Rectal smooth muscle tissue (tissue), 1 donor: ENCODE data around the gene CDK6.

Experiments
- H3K27ac ChIP-seq: one replicate; pipeline ENCODE4 v1.7.0; 2013; ENCODE audit warnings: low read depth, low read length, inconsistent platforms
- H3K27me3 ChIP-seq: one replicate; pipeline ENCODE4 v1.7.0; 2013; ENCODE audit warnings: low read length; ENCODE audit not compliant: control insufficient read depth, insufficient read depth
- H3K36me3 ChIP-seq: one replicate; pipeline ENCODE4 v1.7.0; 2013; ENCODE audit warnings: low read length; ENCODE audit not compliant: control insufficient read depth, insufficient read depth
- H3K4me1 ChIP-seq: one replicate; pipeline ENCODE4 v1.7.0; 2013; ENCODE audit warnings: low read length; ENCODE audit not compliant: control insufficient read depth, insufficient read depth
- H3K4me3 ChIP-seq: one replicate; pipeline ENCODE4 v1.7.0; 2013; ENCODE audit warnings: low read length
- H3K9ac ChIP-seq: one replicate; pipeline ENCODE4 v1.7.0; 2013; ENCODE audit warnings: low read length

Gene CDK6

GRCh38 chr7:92680442-92680841 lies 155.9 kb downstream of the CDK6 start:
- Histone ChIP-seq H3K4me3 (no peak overlapping the region), H3K27ac (no peak overlapping the region), H3K36me3 (no peaks in the 10 kb centered on the region), H3K27me3 (no peaks in the 10 kb centered on the region), H3K4me1 (peaks cover 2% of the 10 kb centered on the region), H3K9ac (no peak overlapping the region)

DNA sequence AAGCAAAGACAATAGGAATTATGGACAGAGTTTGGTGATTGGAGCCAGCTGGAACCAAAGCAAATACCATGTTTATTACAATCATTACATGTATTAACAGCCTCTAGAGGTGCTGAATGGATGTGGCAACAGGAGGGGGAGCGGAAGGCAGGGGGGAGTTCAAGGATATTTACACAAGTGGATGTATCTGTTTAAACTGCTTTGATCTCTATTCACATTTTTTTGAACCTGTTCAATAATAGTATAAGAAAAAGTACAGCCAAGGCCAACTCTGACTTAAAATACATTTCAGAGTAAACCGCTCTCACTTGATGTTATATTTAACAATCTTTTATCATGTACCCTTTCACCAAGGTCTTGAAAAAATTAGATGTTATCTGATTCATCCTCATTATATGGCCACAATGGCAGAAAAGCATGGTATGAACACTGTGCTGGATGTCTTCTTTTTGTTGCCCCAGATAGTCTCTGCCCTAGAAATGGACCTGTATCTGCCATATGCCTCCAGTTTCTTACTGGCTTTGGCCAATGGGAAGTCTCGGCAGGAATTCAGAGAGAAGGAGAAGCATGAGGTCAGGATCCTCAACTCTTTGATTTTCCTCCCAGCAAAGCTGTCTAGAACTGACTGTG lies 158.0 kb downstream of the CDK6 start:
- no peak overlapping the region for H3K9ac ChIP-seq
- H3K27me3 ChIP-seq = no peaks in the 10 kb centered on the region
- H3K27ac ChIP-seq = no peak overlapping the region
- H3K4me3 ChIP-seq = no peak overlapping the region
- H3K36me3 ChIP-seq = no peaks in the 10 kb centered on the region
- peaks cover 2% of the 10 kb centered on the region for H3K4me1 ChIP-seq

- H3K36me3 ChIP-seq = no peaks in the 10 kb centered on the region
- H3K9ac ChIP-seq = no peak overlapping the region
- H3K27me3 ChIP-seq = no peaks in the 10 kb centered on the region
- no peak overlapping the region for H3K4me3 ChIP-seq
- no peak overlapping the region for H3K27ac ChIP-seq
- H3K4me1 ChIP-seq = peaks cover 2% of the 10 kb centered on the region
These were observed 162.0 kb downstream of the CDK6 start for GRCh38 chr7:92674379-92674778.

GRCh38 chr7:92671505-92672169 lies 164.7 kb downstream of the CDK6 start:
- H3K36me3 ChIP-seq = no peaks in the 10 kb centered on the region
- no peaks in the 10 kb centered on the region for H3K4me1 ChIP-seq
- no peak overlapping the region for H3K4me3 ChIP-seq
- no peak overlapping the region for H3K27ac ChIP-seq
- no peak overlapping the region for H3K9ac ChIP-seq
- H3K27me3 ChIP-seq = no peaks in the 10 kb centered on the region

- Histone ChIP-seq H3K9ac (no peak overlapping the region), H3K27ac (no peak overlapping the region), H3K36me3 (peaks cover 3% of the 10 kb centered on the region), H3K27me3 (no peaks in the 10 kb centered on the region), H3K4me3 (no peak overlapping the region), H3K4me1 (no peaks in the 10 kb centered on the region)
These were observed 166.0 kb downstream of the CDK6 start for GRCh38 chr7:92670204-92670851.

DNA sequence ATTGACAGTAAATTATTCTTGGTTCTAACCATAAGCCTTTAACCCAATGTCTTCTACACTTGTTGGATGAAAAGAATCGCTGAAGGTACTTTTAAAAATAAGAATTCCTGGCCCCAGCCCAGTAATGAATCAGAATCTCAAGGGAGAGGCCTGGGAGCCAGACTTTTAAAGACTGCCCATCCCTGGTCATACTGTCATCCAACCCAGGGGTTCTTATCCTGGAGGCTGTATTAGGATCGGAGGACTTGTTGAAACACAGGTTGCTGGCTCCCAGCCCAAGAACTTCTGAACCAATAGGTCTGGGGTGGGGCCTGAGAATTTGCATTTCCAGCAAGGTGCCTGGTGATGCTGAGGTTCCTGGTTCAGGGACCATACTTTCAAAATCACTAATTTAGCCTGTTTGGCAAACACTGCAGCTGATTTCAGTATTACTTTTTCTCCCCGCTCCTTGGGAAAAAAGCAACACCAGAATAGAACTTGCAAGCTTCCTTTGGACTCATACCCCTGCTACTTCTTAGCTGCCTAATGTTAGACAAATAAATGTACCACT lies 166.7 kb downstream of the CDK6 start:
- Histone ChIP-seq H3K9ac (no peak overlapping the region), H3K27me3 (no peaks in the 10 kb centered on the region), H3K36me3 (peaks cover 3% of the 10 kb centered on the region), H3K27ac (no peak overlapping the region), H3K4me3 (no peak overlapping the region), H3K4me1 (no peaks in the 10 kb centered on the region)

GRCh38 chr7:92668564-92668963 lies 167.8 kb downstream of the CDK6 start:
- Histone ChIP-seq H3K27ac (no peak overlapping the region), H3K4me1 (no peaks in the 10 kb centered on the region), H3K4me3 (no peak overlapping the region), H3K36me3 (peaks cover 3% of the 10 kb centered on the region), H3K27me3 (no peaks in the 10 kb centered on the region), H3K9ac (no peak overlapping the region)

GRCh38 chr7:92667816-92668535 lies 168.4 kb downstream of the CDK6 start:
- H3K9ac ChIP-seq = no peak overlapping the region
- H3K36me3 ChIP-seq = peaks cover 3% of the 10 kb centered on the region
- no peaks in the 10 kb centered on the region for H3K27me3 ChIP-seq
- no peak overlapping the region for H3K4me3 ChIP-seq
- no peak overlapping the region for H3K27ac ChIP-seq
- no peaks in the 10 kb centered on the region for H3K4me1 ChIP-seq

DNA sequence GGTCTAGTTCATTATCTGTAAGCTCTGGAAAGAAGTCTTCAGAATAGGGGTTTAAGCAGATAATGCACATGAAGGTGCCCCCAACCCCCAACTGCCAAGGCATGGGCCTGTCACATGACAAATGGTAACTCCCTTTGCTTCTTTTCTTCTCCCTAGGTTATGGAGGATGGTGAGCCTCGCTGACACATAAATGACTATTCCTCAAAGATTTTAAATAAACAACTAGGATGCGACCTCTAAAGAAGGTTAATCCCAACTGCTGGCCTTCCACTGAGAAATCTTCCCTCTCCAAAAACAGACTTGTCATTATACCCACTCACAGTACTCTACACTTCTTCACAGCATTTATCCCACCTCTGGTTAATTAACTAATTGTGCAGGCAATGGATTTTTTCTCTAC lies 170.4 kb downstream of the CDK6 start:
- H3K9ac ChIP-seq = no peak overlapping the region
- H3K27ac ChIP-seq = no peak overlapping the region
- no peaks in the 10 kb centered on the region for H3K4me1 ChIP-seq
- peaks cover 3% of the 10 kb centered on the region for H3K36me3 ChIP-seq
- H3K27me3 ChIP-seq = no peaks in the 10 kb centered on the region
- H3K4me3 ChIP-seq = no peak overlapping the region

GRCh38 chr7:92661651-92662050 lies 174.7 kb downstream of the CDK6 start:
- Histone ChIP-seq H3K36me3 (peaks cover 3% of the 10 kb centered on the region), H3K9ac (no peak overlapping the region), H3K27me3 (no peaks in the 10 kb centered on the region), H3K4me3 (no peak overlapping the region), H3K27ac (no peak overlapping the region), H3K4me1 (no peaks in the 10 kb centered on the region)

DNA sequence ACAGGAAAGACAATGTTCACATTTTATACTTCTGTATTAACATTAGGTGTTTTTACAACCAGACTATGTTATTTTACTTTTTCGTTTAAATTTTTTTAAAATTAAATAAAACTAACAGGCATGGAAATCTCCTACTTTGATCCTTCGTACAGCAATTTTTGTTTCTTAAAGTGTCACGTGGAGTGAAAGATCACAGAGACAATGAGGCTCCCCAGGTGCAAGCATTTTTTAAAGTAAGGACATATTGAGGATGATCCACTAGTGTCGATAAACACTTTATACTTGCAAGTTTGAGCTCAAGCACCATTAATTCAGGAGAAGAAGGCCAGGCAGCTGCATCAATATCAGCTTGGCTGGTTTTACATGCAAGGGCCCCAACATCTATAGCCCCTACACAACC lies 177.7 kb downstream of the CDK6 start:
- H3K27me3 ChIP-seq = no peaks in the 10 kb centered on the region
- no peak overlapping the region for H3K27ac ChIP-seq
- H3K9ac ChIP-seq = no peak overlapping the region
- H3K4me3 ChIP-seq = no peak overlapping the region
- no peaks in the 10 kb centered on the region for H3K4me1 ChIP-seq
- no peaks in the 10 kb centered on the region for H3K36me3 ChIP-seq

- no peak overlapping the region for H3K27ac ChIP-seq
- H3K4me3 ChIP-seq = no peak overlapping the region
- H3K4me1 ChIP-seq = no peaks in the 10 kb centered on the region
- H3K36me3 ChIP-seq = no peaks in the 10 kb centered on the region
- no peaks in the 10 kb centered on the region for H3K27me3 ChIP-seq
- no peak overlapping the region for H3K9ac ChIP-seq
These were observed 179.0 kb downstream of the CDK6 start for GRCh38 chr7:92657391-92657790.
